ENCODE data around the gene KRTAP6-2.

Gene KRTAP6-2

GRCh38 chr21:30605968-30606367 lies 7.3 kb upstream of the KRTAP6-2 start:
- Histone ChIP-seq H3K9ac (ENCODE audit: low read length) (no peak overlapping the region), H3F3A (ENCODE audit: insufficient read depth, low read length) (no peaks in the 10 kb centered on the region), H3K27ac (ENCODE audit: low read depth, low read length, poor library complexity, severe bottlenecking) (no peak overlapping the region), H3K4me1 (ENCODE audit: insufficient read depth, low read length, severe bottlenecking) (no peaks in the 10 kb centered on the region), H4K20me1 (ENCODE audit: insufficient read depth, low read length) (no peaks in the 10 kb centered on the region), H3K9me3 (ENCODE audit: low read length) (no peaks in the 10 kb centered on the region), H3K4me2 (ENCODE audit: low read length) (no peak overlapping the region), H3K4me3 (ENCODE audit: low read depth, low read length, poor library complexity, severe bottlenecking) (no peak overlapping the region), H3K36me3 (ENCODE audit: insufficient read depth, low read length) (no peaks in the 10 kb centered on the region), H2AFZ (ENCODE audit: low read length) (no peak overlapping the region), H3K9me2 (ENCODE audit: low read depth, low read length) (no peaks in the 10 kb centered on the region), H3K27me3 (ENCODE audit: insufficient read depth, low read length) (no peaks in the 10 kb centered on the region), H3K79me2 (ENCODE audit: insufficient read depth, low read length) (no peaks in the 10 kb centered on the region)
- TF ChIP-seq CTCF (IDR thresholded peaks at IDR 0.05; ENCODE audit: low read length) (no peak), EZH2 (IDR thresholded peaks at IDR 0.05; ENCODE audit: borderline replicate concordance, low read length) (no peak)

GRCh38 chr21:30600787-30601186 lies 2.1 kb upstream of the KRTAP6-2 start, which contains the start of gene KRTAP22-1:
TSS of gene KRTAP22-1 (plus strand) at chr21:30601087.
- no peak within 1 kb of the TSS for H2AFZ ChIP-seq (ENCODE audit: low read length)
- H3K9me3 ChIP-seq (ENCODE audit: low read length): no peaks in the 10 kb centered on the region
- H3F3A ChIP-seq (ENCODE audit: insufficient read depth, low read length): no peaks in the 10 kb centered on the region
- no peak within 1 kb of the TSS for H3K9ac ChIP-seq (ENCODE audit: low read length)
- no peaks in the 10 kb centered on the region for H3K27me3 ChIP-seq (ENCODE audit: insufficient read depth, low read length)
- H4K20me1 ChIP-seq (ENCODE audit: insufficient read depth, low read length): no peaks in the 10 kb centered on the region
- TF ChIP-seq CTCF (IDR thresholded peaks at IDR 0.05; ENCODE audit: low read length) (no peak), EZH2 (IDR thresholded peaks at IDR 0.05; ENCODE audit: borderline replicate concordance, low read length) (no peak)
- no peaks in the 10 kb centered on the region for H3K9me2 ChIP-seq (ENCODE audit: low read depth, low read length)
- H3K27ac ChIP-seq (ENCODE audit: low read depth, low read length, poor library complexity, severe bottlenecking): no peak within 1 kb of the TSS
- H3K4me1 ChIP-seq (ENCODE audit: insufficient read depth, low read length, severe bottlenecking): no peaks in the 10 kb centered on the region
- H3K4me2 ChIP-seq (ENCODE audit: low read length): no peak within 1 kb of the TSS
- no peaks in the 10 kb centered on the region for H3K79me2 ChIP-seq (ENCODE audit: insufficient read depth, low read length)
- H3K36me3 ChIP-seq (ENCODE audit: insufficient read depth, low read length): no peaks in the 10 kb centered on the region
- no peak within 1 kb of the TSS for H3K4me3 ChIP-seq (ENCODE audit: low read depth, low read length, poor library complexity, severe bottlenecking)

GRCh38 chr21:30592140-30592539 lies 6.6 kb downstream of the KRTAP6-2 start, which contains the start of gene KRTAP6-3:
TSS of gene KRTAP6-3 (plus strand) at chr21:30592440. CDS start at chr21:30592446, 6 bp downstream.
- no peaks in the 10 kb centered on the region for H3K36me3 ChIP-seq (ENCODE audit: insufficient read depth, low read length)
- no peak within 1 kb of the TSS for H3K4me3 ChIP-seq (ENCODE audit: low read depth, low read length, poor library complexity, severe bottlenecking)
- no peak within 1 kb of the TSS for H3K27ac ChIP-seq (ENCODE audit: low read depth, low read length, poor library complexity, severe bottlenecking)
- H3K4me1 ChIP-seq (ENCODE audit: insufficient read depth, low read length, severe bottlenecking): no peaks in the 10 kb centered on the region
- H3K9me2 ChIP-seq (ENCODE audit: low read depth, low read length): no peaks in the 10 kb centered on the region
- no peaks in the 10 kb centered on the region for H3K9me3 ChIP-seq (ENCODE audit: low read length)
- TF ChIP-seq EZH2 (IDR thresholded peaks at IDR 0.05; ENCODE audit: borderline replicate concordance, low read length) (no peak), CTCF (IDR thresholded peaks at IDR 0.05; ENCODE audit: low read length) (no peak)
- no peaks in the 10 kb centered on the region for H3K79me2 ChIP-seq (ENCODE audit: insufficient read depth, low read length)
- no peaks in the 10 kb centered on the region for H3K27me3 ChIP-seq (ENCODE audit: insufficient read depth, low read length)
- H4K20me1 ChIP-seq (ENCODE audit: insufficient read depth, low read length): no peaks in the 10 kb centered on the region
- no peak within 1 kb of the TSS for H3K9ac ChIP-seq (ENCODE audit: low read length)
- H3K4me2 ChIP-seq (ENCODE audit: low read length): no peak within 1 kb of the TSS
- H2AFZ ChIP-seq (ENCODE audit: low read length): no peak within 1 kb of the TSS
- no peaks in the 10 kb centered on the region for H3F3A ChIP-seq (ENCODE audit: insufficient read depth, low read length)

Data from OCI-LY1 (cell line).